Gastroesophageal sphincter (tissue), 3 donors: ENCODE measurements around the gene MITF.

Experiments
- CTCF ChIP-seq, 4 experiments: fragments of 200-600 bp in 2 of 4; fragments of 450-650 bp in 2 of 4; sonication (generic) in 1 of 4; IDR thresholded peaks; one replicate each; pipeline ENCODE4 v1.5.1; 2017 to 2019; ENCODE audit warnings: antibody characterized with exemption in 4 of 4, mild to moderate bottlenecking in 2 of 4, moderate library complexity in 2 of 4
- EP300 ChIP-seq: sonication (generic); formaldehyde crosslinking; IDR thresholded peaks from one replicate; pipeline ENCODE4 v1.6.1; 2017; ENCODE audit warnings: antibody characterized with exemption, mild to moderate bottlenecking
- POLR2A ChIP-seq, 2 donors: fragments of 450-650 bp; IDR thresholded peaks; one replicate each; pipeline ENCODE4 v1.6.1; 2017; ENCODE audit warnings: antibody characterized with exemption in 2 of 2, mild to moderate bottlenecking in 2 of 2, moderate library complexity in 1 of 2
- POLR2AphosphoS5 ChIP-seq: sonication (generic); formaldehyde crosslinking; IDR thresholded peaks from one replicate; pipeline ENCODE4 v1.6.1; 2017; ENCODE audit warnings: antibody characterized with exemption

GRCh38 chr3:69866988-69867720 is 127.9 kb downstream of the MITF start:
- TF ChIP-seq CTCF (IDR thresholded peaks at IDR 0.05) = no peak
- TF ChIP-seq POLR2A (IDR thresholded peaks at IDR 0.05) = no peak
- no peak for TF ChIP-seq POLR2AphosphoS5
- no peak for TF ChIP-seq EP300
